Adrenal gland (tissue), 5 donors: ENCODE results near the gene USF3.

Experiments used
- POLR2A ChIP-seq, 2 donors: fragments of 450-650 bp; IDR thresholded peaks; one replicate each; pipeline ENCODE4 v1.6.1; 2017; ENCODE audit warnings: antibody characterized with exemption in 2 of 2, mild to moderate bottlenecking in 2 of 2, moderate library complexity in 1 of 2
- TF ChIP-seq, protein P1 (sequence below), 6 experiments: fragments of 450-650 bp in 4 of 6; fragments of 200-600 bp in 2 of 6; sonication (generic) in 1 of 6; IDR thresholded peaks; 1 replicate in 5 of 6; 2 replicates in 1 of 6; pipeline versions ENCODE4 v1.5.1 to v1.8.0; 2016 to 2021; ENCODE audit warnings: antibody characterized with exemption in 6 of 6, mild to moderate bottlenecking in 2 of 6, moderate library complexity in 1 of 6
- donor health status: DM: no; HTN: no; CAD: no.

DNA sequence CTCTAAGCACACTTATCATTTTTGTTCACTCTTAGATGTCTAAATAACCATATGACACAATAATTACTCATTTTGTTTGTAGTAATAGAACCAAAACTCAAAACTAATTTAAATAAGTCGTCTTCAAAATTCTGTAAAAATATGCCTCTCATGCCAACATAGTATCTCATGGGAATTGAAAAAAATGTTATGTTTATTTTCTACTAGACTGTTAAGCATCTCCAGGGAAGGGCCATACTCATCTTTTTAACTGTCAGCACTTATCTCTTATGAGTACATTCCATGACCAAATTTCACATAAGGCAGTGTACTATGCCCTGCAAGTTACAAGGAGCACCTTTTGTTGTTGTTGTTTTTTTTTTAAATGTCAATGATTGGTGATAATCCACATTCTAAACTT lies 18.3 kb upstream of the USF3 start:
- TF ChIP-seq, protein P1, sequence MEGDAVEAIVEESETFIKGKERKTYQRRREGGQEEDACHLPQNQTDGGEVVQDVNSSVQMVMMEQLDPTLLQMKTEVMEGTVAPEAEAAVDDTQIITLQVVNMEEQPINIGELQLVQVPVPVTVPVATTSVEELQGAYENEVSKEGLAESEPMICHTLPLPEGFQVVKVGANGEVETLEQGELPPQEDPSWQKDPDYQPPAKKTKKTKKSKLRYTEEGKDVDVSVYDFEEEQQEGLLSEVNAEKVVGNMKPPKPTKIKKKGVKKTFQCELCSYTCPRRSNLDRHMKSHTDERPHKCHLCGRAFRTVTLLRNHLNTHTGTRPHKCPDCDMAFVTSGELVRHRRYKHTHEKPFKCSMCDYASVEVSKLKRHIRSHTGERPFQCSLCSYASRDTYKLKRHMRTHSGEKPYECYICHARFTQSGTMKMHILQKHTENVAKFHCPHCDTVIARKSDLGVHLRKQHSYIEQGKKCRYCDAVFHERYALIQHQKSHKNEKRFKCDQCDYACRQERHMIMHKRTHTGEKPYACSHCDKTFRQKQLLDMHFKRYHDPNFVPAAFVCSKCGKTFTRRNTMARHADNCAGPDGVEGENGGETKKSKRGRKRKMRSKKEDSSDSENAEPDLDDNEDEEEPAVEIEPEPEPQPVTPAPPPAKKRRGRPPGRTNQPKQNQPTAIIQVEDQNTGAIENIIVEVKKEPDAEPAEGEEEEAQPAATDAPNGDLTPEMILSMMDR (IDR thresholded peaks at IDR 0.05), result no peak
- TF ChIP-seq POLR2A (IDR thresholded peaks at IDR 0.05), result no peak
